ENCODE data around the gene PARD3B. TPM values are rescaled to one million over a fixed set of nuclear protein-coding genes. Genes with fewer than 3 reads are reported as not detected.

PARD3B gene
- total RNA-seq, 1 donor from 2014 or later = 23.8 TPM

- Histone ChIP-seq H3K9me3 (no peaks in the 10 kb centered on the region), H3K4me1 (no peaks in the 10 kb centered on the region), H3K27me3 (ENCODE audit: low read depth) (no peaks in the 10 kb centered on the region), H3K27ac (no peak overlapping the region), H3K4me3 (no peak overlapping the region), H3K36me3 (no peaks in the 10 kb centered on the region)
- DNase-seq (no peak), ATAC-seq (no peak)
- TF ChIP-seq CTCF (IDR thresholded peaks at IDR 0.05) = no peak
- intact Hi-C loops (cut with DNase I) = no loop called here
Measured at GRCh38 chr2:205589479-205589878, 1044.2 kb downstream of the PARD3B start.

GRCh38 chr2:205590759-205591158 is 1045.5 kb downstream of the PARD3B start:
- Histone ChIP-seq H3K27ac (no peak overlapping the region), H3K9me3 (no peaks in the 10 kb centered on the region), H3K4me3 (no peak overlapping the region), H3K36me3 (no peaks in the 10 kb centered on the region), H3K27me3 (ENCODE audit: low read depth) (no peaks in the 10 kb centered on the region), H3K4me1 (no peaks in the 10 kb centered on the region)
- no peak for ATAC-seq
- no peak for DNase-seq
- TF ChIP-seq CTCF (IDR thresholded peaks at IDR 0.05) = no peak
- intact Hi-C loops (cut with DNase I) = no loop called here

GRCh38 chr2:205593891-205594290 is 1048.6 kb downstream of the PARD3B start:
- Histone ChIP-seq H3K9me3 (no peaks in the 10 kb centered on the region), H3K4me1 (no peaks in the 10 kb centered on the region), H3K36me3 (no peaks in the 10 kb centered on the region), H3K4me3 (no peak overlapping the region), H3K27me3 (ENCODE audit: low read depth) (no peaks in the 10 kb centered on the region), H3K27ac (no peak overlapping the region)
- DNase-seq (no peak), ATAC-seq (no peak)
- TF ChIP-seq CTCF (IDR thresholded peaks at IDR 0.05) = no peak
- intact Hi-C loops (cut with DNase I) = no loop called here

DNA sequence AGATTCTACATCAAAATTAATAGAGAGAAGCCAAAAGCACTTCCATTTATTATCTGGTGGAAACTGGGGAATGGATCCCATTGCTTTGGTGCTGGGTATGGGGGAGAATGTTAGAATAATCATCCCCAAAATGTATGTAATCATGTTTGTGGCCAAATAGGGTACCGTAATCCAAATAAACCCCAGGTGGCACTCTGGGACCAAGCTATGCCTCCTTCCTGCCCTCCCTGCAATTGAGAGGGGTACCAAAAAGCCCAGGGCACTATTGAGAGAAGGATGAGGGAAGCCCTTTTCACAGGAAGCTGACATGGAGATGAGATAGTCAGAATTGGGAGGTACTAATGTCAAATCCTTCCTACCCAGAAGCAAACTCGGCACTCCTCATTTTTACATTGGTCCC is 1051.3 kb downstream of the PARD3B start:
- H3K36me3 ChIP-seq = no peaks in the 10 kb centered on the region
- peaks cover 4% of the 10 kb centered on the region for H3K9me3 ChIP-seq
- intact Hi-C loops (cut with DNase I) = no loop called here
- TF ChIP-seq CTCF (IDR thresholded peaks at IDR 0.05) = no peak
- DNase-seq = no peak
- H3K4me3 ChIP-seq = no peak overlapping the region
- no peak overlapping the region for H3K27ac ChIP-seq
- no peaks in the 10 kb centered on the region for H3K4me1 ChIP-seq
- H3K27me3 ChIP-seq (ENCODE audit: low read depth) = no peaks in the 10 kb centered on the region
- no peak for ATAC-seq

GRCh38 chr2:205605638-205606304 is 1060.5 kb downstream of the PARD3B start:
- TF ChIP-seq CTCF (IDR thresholded peaks at IDR 0.05) = no peak
- Histone ChIP-seq H3K36me3 (no peaks in the 10 kb centered on the region), H3K27ac (no peak overlapping the region), H3K4me3 (no peak overlapping the region), H3K4me1 (no peaks in the 10 kb centered on the region), H3K27me3 (ENCODE audit: low read depth) (no peaks in the 10 kb centered on the region), H3K9me3 (peaks cover 13% of the 10 kb centered on the region)
- intact Hi-C loops (cut with DNase I) = no loop called here
- DNase-seq = no peak
- ATAC-seq = no peak

Measured in lower lobe of right lung (tissue), 2 donors.